Endothelial cell of umbilical vein (primary cell): ENCODE data around the gene CCDC185. TPM values are rescaled to one million over a fixed set of nuclear protein-coding genes. Genes with fewer than 3 reads are reported as not detected.

Source experiments
- BruUV-seq: library from RNA; stranded (reverse); fragments of 400-500 nt; replicated peaks from 2 replicates; lab custom pipeline; 2021; lab: Mats Ljungman, UMichigan
- CTCF ChIA-PET: fragments of 300-600, 350-600 bp; sonication (Branson Sonifier 250); formaldehyde crosslinking; loops from one replicate; lab custom pipeline; 2021; ENCODE audit warnings: antibody characterized with exemption, inconsistent platforms; lab: Charles Lee
- POLR2A ChIA-PET: fragments of 300-600, 350-600 bp; sonication (Branson Sonifier 250); formaldehyde crosslinking; loops from one replicate; lab custom pipeline; 2021; ENCODE audit warnings: antibody characterized with exemption, inconsistent platforms; lab: Charles Lee
- DNase-seq: peaks from one replicate; pipeline ENCODE4 v3.0.0-alpha.2; 2011; ENCODE audit warnings: low read depth, low spot score
- FAIRE-seq: peaks from 2 replicates; lab custom pipeline; 2011; peaks lifted over from hg19 to GRCh38; lab: Jason Lieb, UNC
- H2AFZ ChIP-seq: 2 replicates; pipeline ENCODE4 v1.6.0; 2012; ENCODE audit warnings: low read depth, low read length, control low read depth, inconsistent platforms
- H3K27ac ChIP-seq: 2 replicates; pipeline ENCODE4 v1.5.1; 2011; ENCODE audit warnings: low read depth, mild to moderate bottlenecking, control low read depth, low read length, moderate library complexity; ENCODE audit not compliant: insufficient read depth
- H3K27me3 ChIP-seq, 2 experiments: 2 replicates each; pipeline versions ENCODE4 v1.6.0 to v1.6.1; 2011; ENCODE audit warnings: low read length in 2 of 2, mixed read lengths in 1 of 2; ENCODE audit not compliant: control insufficient read depth in 2 of 2, insufficient read depth in 2 of 2
- H3K36me3 ChIP-seq, 2 experiments: 2 replicates in 1 of 2; 3 replicates in 1 of 2; pipeline ENCODE4 v1.5.1; 2011; ENCODE audit warnings: low read length in 2 of 2, mild to moderate bottlenecking in 1 of 2, moderate library complexity in 1 of 2; ENCODE audit not compliant: control insufficient read depth in 2 of 2, insufficient read depth in 2 of 2; ENCODE audit errors: extremely low read depth in 1 of 2
- H3K4me1 ChIP-seq: 3 replicates; pipeline ENCODE4 v1.5.1; 2011; ENCODE audit warnings: mild to moderate bottlenecking, low read length; ENCODE audit not compliant: control insufficient read depth, insufficient read depth; ENCODE audit errors: extremely low read depth
- H3K4me2 ChIP-seq: 2 replicates; pipeline ENCODE4 v1.6.1; 2011; ENCODE audit warnings: low read length, control low read depth, mixed read lengths; ENCODE audit not compliant: insufficient read depth
- H3K4me3 ChIP-seq, 3 experiments: fragments of 200-600 bp in 1 of 3; sonication (generic), shearing (Covaris generic) in 1 of 3; replicated peaks in 1 of 3; 2 replicates each; pipeline ENCODE4 v1.5.1; 2011 to 2016; ENCODE audit warnings: control low read depth in 3 of 3, low read length in 3 of 3, mild to moderate bottlenecking in 2 of 3, inconsistent platforms in 1 of 3, low read depth in 1 of 3, moderate library complexity in 1 of 3; ENCODE audit not compliant: insufficient read depth in 1 of 3
- H3K79me2 ChIP-seq: 2 replicates; pipeline ENCODE4 v1.6.0; 2012; ENCODE audit warnings: low read length, inconsistent platforms; ENCODE audit not compliant: control insufficient read depth, insufficient read depth
- H3K9ac ChIP-seq: replicated peaks from 2 replicates; pipeline ENCODE3; 2011; ENCODE audit warnings: low read length, control low read depth; ENCODE audit not compliant: insufficient read depth; ENCODE audit errors: extremely low read depth
- H3K9me1 ChIP-seq: replicated peaks from 3 replicates; pipeline ENCODE4 v1.6.0; 2011; ENCODE audit warnings: mild to moderate bottlenecking, low read length; ENCODE audit not compliant: control insufficient read depth, insufficient read depth; ENCODE audit errors: extremely low read depth
- H3K9me3 ChIP-seq: replicated peaks from 2 replicates; pipeline ENCODE4 v1.5.1; 2012; ENCODE audit warnings: low read length, inconsistent platforms; ENCODE audit not compliant: control insufficient read depth, insufficient read depth
- H4K20me1 ChIP-seq: replicated peaks from 2 replicates; pipeline ENCODE3; 2011; ENCODE audit warnings: mild to moderate bottlenecking, low read length; ENCODE audit not compliant: control insufficient read depth, insufficient read depth; ENCODE audit errors: extremely low read depth
- EZH2 ChIP-seq: IDR thresholded peaks from 2 replicates; pipeline ENCODE4 v1.6.1; 2012; ENCODE audit warnings: borderline replicate concordance, low read depth, mild to moderate bottlenecking, moderate library complexity, low read length, inconsistent platforms; ENCODE audit not compliant: severe bottlenecking
- FOS ChIP-seq: IDR thresholded peaks from 2 replicates; pipeline ENCODE4 v1.6.1; 2011; ENCODE audit warnings: mild to moderate bottlenecking, low read length, moderate library complexity, borderline replicate concordance; ENCODE audit not compliant: insufficient read depth
- GATA2 ChIP-seq: IDR thresholded peaks from 2 replicates; pipeline ENCODE4 v1.7.0; 2011; ENCODE audit warnings: low read depth, mild to moderate bottlenecking, moderate library complexity, mixed read lengths, low read length; ENCODE audit not compliant: insufficient read length, insufficient read depth
- JUN ChIP-seq: IDR thresholded peaks from 2 replicates; pipeline ENCODE4 v1.6.1; 2011; ENCODE audit warnings: borderline replicate concordance, low read depth; ENCODE audit not compliant: insufficient read length, insufficient read depth
- MYC ChIP-seq: IDR thresholded peaks from one replicate; pipeline ENCODE4 v1.6.1; 2011; ENCODE audit warnings: mild to moderate bottlenecking, low read depth, low read length
- POLR2A ChIP-seq: IDR thresholded peaks from 2 replicates; pipeline ENCODE4 v1.6.1; 2012; ENCODE audit warnings: low read depth, mild to moderate bottlenecking, control low read depth, low read length
- POLR2AphosphoS5 ChIP-seq: IDR thresholded peaks from 2 replicates; pipeline ENCODE4 v1.6.1; 2012; ENCODE audit warnings: low read depth, mild to moderate bottlenecking, control low read depth, low read length, moderate library complexity; ENCODE audit not compliant: insufficient read depth
- dilution Hi-C: fragments of 300-500 bp; cut with MboI; formaldehyde crosslinking; loops from one replicate; pipeline ENCODE4 v1.15.0; 2019; ENCODE audit warnings: low sequenced_read_pairs; ENCODE audit not compliant: extremely low pct_ligation_motif_present
- intact Hi-C: fragments of 100-400 bp; cut with micrococcal nuclease; formaldehyde crosslinking; loops from one replicate; pipeline ENCODE4 v1.10.0; 2022
- polyA plus RNA-seq, 4 experiments: library from polyadenylated mRNA; depleted of rRNA in 3 of 4; stranded (reverse) in 3 of 4; unstranded in 1 of 4; fragments of >200 nt; gene quantifications; 2 replicates each; pipeline versions ENCODE4 v1.2.1 to v1.2.3, GENCODE V29; 2011 to 2012; ENCODE audit warnings: missing spikeins in 1 of 4
- total RNA-seq: library from RNA; stranded (reverse); gene quantifications from 2 replicates; pipeline ENCODE4 v1.2.3, GENCODE V29; 2021
- TF ChIP-seq, protein P1 (sequence below), 2 donors: IDR thresholded peaks; 1 replicate in 1 of 2; 2 replicates in 1 of 2; pipeline ENCODE4 v1.5.1; 2011; ENCODE audit warnings: low read length in 2 of 2, mild to moderate bottlenecking in 2 of 2, moderate library complexity in 2 of 2, control low read depth in 1 of 2, inconsistent platforms in 1 of 2, low read depth in 1 of 2; ENCODE audit not compliant: insufficient read depth in 1 of 2; ENCODE audit errors: extremely low read depth in 1 of 2
- TF ChIP-seq, protein P2 (sequence below): IDR thresholded peaks from 2 replicates; pipeline ENCODE4 v1.6.1; 2011; ENCODE audit not compliant: insufficient read depth, insufficient read length

The CCDC185 gene
- total and polyA plus RNA-seq, 2 donors (not counting 3 experiments of a cell fraction or from before 2014, with no cell fraction given) = not detected

DNA sequence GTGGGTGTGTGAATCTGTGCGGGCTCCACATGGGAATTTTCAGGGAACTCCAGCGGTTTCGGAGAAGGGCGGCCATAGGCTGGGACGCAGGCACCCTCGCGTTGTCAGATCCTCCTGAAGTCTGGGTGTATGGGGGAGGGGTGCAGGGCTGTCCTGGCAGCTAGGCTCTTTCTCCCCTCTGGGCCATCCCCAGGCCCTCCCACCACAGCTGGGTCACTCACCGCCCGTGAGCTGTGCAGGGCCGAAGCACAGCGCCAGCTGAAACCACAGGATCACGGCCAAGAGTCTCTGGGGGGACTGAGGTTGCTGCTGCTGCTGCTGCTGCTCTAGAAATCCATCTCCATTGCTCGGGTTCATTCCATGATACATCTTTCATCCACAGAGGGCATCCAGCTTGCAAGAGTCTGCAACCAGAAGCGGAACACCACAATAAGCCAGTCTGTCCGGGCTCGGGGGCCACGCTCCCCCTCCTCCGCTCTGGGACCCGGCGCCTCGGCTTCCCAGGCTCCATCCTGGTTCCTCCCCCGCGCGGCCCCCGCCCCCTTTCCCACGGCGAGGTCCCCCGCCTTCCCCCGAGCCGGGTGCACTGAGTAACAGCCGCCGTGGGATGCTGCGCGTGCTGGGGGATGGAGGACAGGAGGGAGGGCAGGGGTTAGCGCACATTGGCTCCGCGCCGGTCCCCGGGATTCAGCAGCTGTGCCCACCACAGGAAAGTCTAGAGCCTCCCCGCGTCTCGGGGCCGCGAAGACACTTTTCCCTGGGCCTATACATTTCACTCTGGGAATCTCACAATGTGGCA lies 30.0 kb upstream of the CCDC185 start:
- no peaks in the 10 kb centered on the region for H3K4me1 ChIP-seq
- no peaks in the 10 kb centered on the region for H3K9me1 ChIP-seq
- FAIRE-seq (no peak), DNase-seq (no peak)
- H3K36me3 ChIP-seq = no peaks in the 10 kb centered on the region
- H4K20me1 ChIP-seq = no peaks in the 10 kb centered on the region
- TF ChIP-seq EZH2 (no peak), POLR2A (no peak), JUN (no peak), FOS (no peak), GATA2 (no peak), POLR2AphosphoS5 (no peak), MYC (no peak)
- TF ChIP-seq, protein P1, sequence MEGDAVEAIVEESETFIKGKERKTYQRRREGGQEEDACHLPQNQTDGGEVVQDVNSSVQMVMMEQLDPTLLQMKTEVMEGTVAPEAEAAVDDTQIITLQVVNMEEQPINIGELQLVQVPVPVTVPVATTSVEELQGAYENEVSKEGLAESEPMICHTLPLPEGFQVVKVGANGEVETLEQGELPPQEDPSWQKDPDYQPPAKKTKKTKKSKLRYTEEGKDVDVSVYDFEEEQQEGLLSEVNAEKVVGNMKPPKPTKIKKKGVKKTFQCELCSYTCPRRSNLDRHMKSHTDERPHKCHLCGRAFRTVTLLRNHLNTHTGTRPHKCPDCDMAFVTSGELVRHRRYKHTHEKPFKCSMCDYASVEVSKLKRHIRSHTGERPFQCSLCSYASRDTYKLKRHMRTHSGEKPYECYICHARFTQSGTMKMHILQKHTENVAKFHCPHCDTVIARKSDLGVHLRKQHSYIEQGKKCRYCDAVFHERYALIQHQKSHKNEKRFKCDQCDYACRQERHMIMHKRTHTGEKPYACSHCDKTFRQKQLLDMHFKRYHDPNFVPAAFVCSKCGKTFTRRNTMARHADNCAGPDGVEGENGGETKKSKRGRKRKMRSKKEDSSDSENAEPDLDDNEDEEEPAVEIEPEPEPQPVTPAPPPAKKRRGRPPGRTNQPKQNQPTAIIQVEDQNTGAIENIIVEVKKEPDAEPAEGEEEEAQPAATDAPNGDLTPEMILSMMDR (IDR thresholded peaks at IDR 0.05; ENCODE audit: extremely low read depth in 1 of 2, insufficient read depth in 1 of 2, low read depth in 1 of 2, low read length in 2 of 2) = no peak
- TF ChIP-seq, protein P2, sequence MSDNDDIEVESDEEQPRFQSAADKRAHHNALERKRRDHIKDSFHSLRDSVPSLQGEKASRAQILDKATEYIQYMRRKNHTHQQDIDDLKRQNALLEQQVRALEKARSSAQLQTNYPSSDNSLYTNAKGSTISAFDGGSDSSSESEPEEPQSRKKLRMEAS = no peak
- H3K4me3 ChIP-seq = peak overlapping the region in 1 of 3 experiments; percentile 29
- H3K27me3 ChIP-seq = peaks cover 31 to 43% of the 10 kb centered on the region in 2 experiments
- H3K9me3 ChIP-seq = no peaks in the 10 kb centered on the region
- H2AFZ ChIP-seq = no peak overlapping the region
- POLR2A ChIA-PET = no interaction called here
- H3K79me2 ChIP-seq = no peaks in the 10 kb centered on the region
- intact Hi-C loops (loop anchor here (10.0 kb wide), 1 partner anchor 228 kb away; no protein-coding TSS in a partner anchor), dilution Hi-C loops (no loop called here)
- no peak overlapping the region for H3K27ac ChIP-seq
- no peak overlapping the region for H3K4me2 ChIP-seq
- CTCF ChIA-PET = interaction anchor here (1.1 to 1.3 kb wide), 3 partner anchors 23 to 230 kb away, joined by 3 to 8 read pairs (median 3); no protein-coding TSS in a partner anchor
- no peak overlapping the region for H3K9ac ChIP-seq
- BruUV-seq = no TSS peak
